Mesenchymal stem cell (in vitro differentiated cells and primary cell): Measurements from ENCODE around the gene THAP7.

ENCODE experiments used
- DNase-seq: peaks from one replicate; pipeline ENCODE4 v3.0.0-alpha.2; 2013
- H2AFZ ChIP-seq: one replicate; pipeline ENCODE4 v1.6.1; 2013; ENCODE audit warnings: low read depth, mild to moderate bottlenecking, control low read depth, inconsistent platforms, low read length, moderate library complexity
- H2AK5ac ChIP-seq: 2 replicates; pipeline ENCODE4 v1.6.1; 2013; ENCODE audit warnings: low read length, moderate library complexity, mild to moderate bottlenecking, inconsistent platforms; ENCODE audit not compliant: severe bottlenecking
- H2BK120ac ChIP-seq: one replicate; pipeline ENCODE4 v1.6.1; 2013; ENCODE audit warnings: low read depth, mild to moderate bottlenecking, inconsistent platforms, low read length, moderate library complexity
- H2BK12ac ChIP-seq, 2 experiments: one replicate each; pipeline ENCODE4 v1.6.1; 2013; ENCODE audit warnings: inconsistent platforms in 2 of 2, low read length in 2 of 2, mild to moderate bottlenecking in 2 of 2, moderate library complexity in 2 of 2, control low read depth in 1 of 2
- H2BK15ac ChIP-seq: one replicate; pipeline ENCODE4 v1.6.1; 2013; ENCODE audit warnings: mild to moderate bottlenecking, low read depth, inconsistent platforms; ENCODE audit not compliant: poor library complexity, severe bottlenecking
- H2BK5ac ChIP-seq: 2 replicates; pipeline ENCODE4 v1.6.1; 2013; ENCODE audit warnings: low read depth, mild to moderate bottlenecking, low read length, control low read depth, inconsistent platforms; ENCODE audit not compliant: poor library complexity, severe bottlenecking
- H3K14ac ChIP-seq, 2 experiments: one replicate each; pipeline ENCODE4 v1.6.1; 2013; ENCODE audit warnings: inconsistent platforms in 2 of 2, low read length in 2 of 2, control low read depth in 1 of 2, mild to moderate bottlenecking in 1 of 2, moderate library complexity in 1 of 2
- H3K18ac ChIP-seq, 2 experiments: one replicate each; pipeline ENCODE4 v1.6.1; 2013; ENCODE audit warnings: inconsistent platforms in 2 of 2, low read length in 2 of 2, control low read depth in 1 of 2, low read depth in 1 of 2, mild to moderate bottlenecking in 1 of 2
- H3K23ac ChIP-seq, 2 experiments: one replicate each; pipeline ENCODE4 v1.6.1; 2013; ENCODE audit warnings: inconsistent platforms in 2 of 2, low read length in 2 of 2, mild to moderate bottlenecking in 2 of 2, moderate library complexity in 2 of 2, control low read depth in 1 of 2
- H3K27ac ChIP-seq: 2 replicates; pipeline ENCODE4 v1.5.1; 2013; ENCODE audit warnings: mild to moderate bottlenecking, moderate library complexity, low read length, control low read depth, inconsistent platforms; ENCODE audit not compliant: poor library complexity, severe bottlenecking
- H3K27me3 ChIP-seq, 2 experiments: 2 replicates each; pipeline versions ENCODE4 v1.6.1 to v1.7.0; 2013; ENCODE audit warnings: low read length in 2 of 2, mild to moderate bottlenecking in 2 of 2, moderate library complexity in 2 of 2, control low read depth in 1 of 2, inconsistent platforms in 1 of 2; ENCODE audit not compliant: control insufficient read depth in 1 of 2, insufficient read depth in 1 of 2
- H3K36me3 ChIP-seq, 2 experiments: 2 replicates each; pipeline versions ENCODE4 v1.6.1 to v1.7.0; 2013; ENCODE audit warnings: low read length in 2 of 2, control low read depth in 1 of 2, inconsistent platforms in 1 of 2, low read depth in 1 of 2, mild to moderate bottlenecking in 1 of 2; ENCODE audit not compliant: insufficient read depth in 2 of 2, control insufficient read depth in 1 of 2
- H3K4ac ChIP-seq, 2 experiments: one replicate each; pipeline ENCODE4 v1.6.1; 2013; ENCODE audit warnings: inconsistent platforms in 2 of 2, low read length in 2 of 2, mild to moderate bottlenecking in 2 of 2, moderate library complexity in 2 of 2, control low read depth in 1 of 2, low read depth in 1 of 2
- H3K4me1 ChIP-seq: 2 replicates; pipeline ENCODE4 v1.6.1; 2013; ENCODE audit warnings: low read depth, low read length, control low read depth; ENCODE audit not compliant: control insufficient read depth, insufficient read depth
- H3K4me2 ChIP-seq: 2 replicates; pipeline ENCODE4 v1.6.1; 2013; ENCODE audit warnings: low read length, mild to moderate bottlenecking, inconsistent platforms; ENCODE audit not compliant: poor library complexity, severe bottlenecking
- H3K4me3 ChIP-seq, 2 experiments: 2 replicates each; pipeline versions ENCODE4 v1.5.1 to v1.7.0; 2013; ENCODE audit warnings: low read length in 2 of 2, mild to moderate bottlenecking in 2 of 2, control low read depth in 1 of 2, low read depth in 1 of 2; ENCODE audit not compliant: insufficient read depth in 1 of 2
- H3K79me1 ChIP-seq: replicated peaks from 2 replicates; pipeline ENCODE4 v1.6.1; 2013; ENCODE audit warnings: mild to moderate bottlenecking, control low read depth, low read length, inconsistent platforms; ENCODE audit not compliant: poor library complexity, severe bottlenecking
- H3K9ac ChIP-seq: 2 replicates; pipeline ENCODE4 v1.7.0; 2013; ENCODE audit warnings: mild to moderate bottlenecking, low read length, moderate library complexity
- H3K9me3 ChIP-seq: 2 replicates; pipeline ENCODE4 v1.7.0; 2013; ENCODE audit warnings: mild to moderate bottlenecking, low read length; ENCODE audit not compliant: control insufficient read depth
- H4K8ac ChIP-seq: one replicate; pipeline ENCODE4 v1.6.1; 2013; ENCODE audit warnings: inconsistent platforms, mild to moderate bottlenecking, low read length, moderate library complexity
- H4K91ac ChIP-seq: one replicate; pipeline ENCODE4 v1.6.1; 2013; ENCODE audit warnings: mild to moderate bottlenecking, low read length, inconsistent platforms
- WGBS: methylation state at CpG from one replicate; pipeline ENCODE4 v1.1.7; 2013; ENCODE audit warnings: mixed read lengths; 5-methylcytosine and 5-hydroxymethylcytosine counted together

THAP7 gene

DNA sequence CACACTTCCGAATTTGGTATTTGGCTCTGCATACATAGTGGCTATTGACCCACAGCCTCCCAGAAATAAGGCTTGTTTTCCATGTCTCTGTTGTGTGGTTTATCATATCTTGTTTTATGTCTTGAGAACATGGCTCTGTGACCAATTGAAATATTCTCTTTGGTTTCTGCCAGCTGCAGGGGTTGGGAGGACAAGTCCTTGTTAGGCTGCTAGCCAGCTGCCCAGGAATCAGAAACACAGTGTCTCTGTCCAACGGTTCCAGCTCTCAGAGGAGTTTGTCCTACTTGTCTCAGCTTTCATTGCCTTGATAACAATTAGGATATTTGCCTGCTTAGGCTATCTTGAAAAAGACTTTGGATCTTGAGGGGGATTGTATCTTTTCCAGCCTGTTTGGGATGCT is 36.5 kb upstream of the THAP7 start:
- H2AK5ac ChIP-seq: peak overlapping the region; percentile 95
- no peaks in the 10 kb centered on the region for H3K36me3 ChIP-seq
- peak; percentile 57 for DNase-seq
- WGBS: 88% methylated on average over 2 of the region's 2 CpGs
- no peaks in the 10 kb centered on the region for H3K27me3 ChIP-seq
- H3K23ac ChIP-seq: no peak overlapping the region
- H2BK15ac ChIP-seq: no peak overlapping the region
- no peak overlapping the region for H2AFZ ChIP-seq
- no peak overlapping the region for H3K4me2 ChIP-seq
- peaks cover 21% of the 10 kb centered on the region for H3K4me1 ChIP-seq
- no peak overlapping the region for H4K91ac ChIP-seq
- no peak overlapping the region for H2BK120ac ChIP-seq
- peak overlapping the region in 1 of 2 experiments; percentile 10 for H3K4me3 ChIP-seq
- H3K4ac ChIP-seq: no peak overlapping the region
- peak overlapping the region; percentile 32 for H3K9ac ChIP-seq
- no peaks in the 10 kb centered on the region for H3K79me1 ChIP-seq
- no peak overlapping the region for H2BK5ac ChIP-seq
- peak overlapping the region; percentile 28 to 85 for H3K18ac ChIP-seq
- H3K14ac ChIP-seq: no peak overlapping the region
- H3K27ac ChIP-seq: peak overlapping the region; percentile 90
- H3K9me3 ChIP-seq: no peaks in the 10 kb centered on the region
- H4K8ac ChIP-seq: peak overlapping the region; percentile 13
- H2BK12ac ChIP-seq: no peak overlapping the region

DNA sequence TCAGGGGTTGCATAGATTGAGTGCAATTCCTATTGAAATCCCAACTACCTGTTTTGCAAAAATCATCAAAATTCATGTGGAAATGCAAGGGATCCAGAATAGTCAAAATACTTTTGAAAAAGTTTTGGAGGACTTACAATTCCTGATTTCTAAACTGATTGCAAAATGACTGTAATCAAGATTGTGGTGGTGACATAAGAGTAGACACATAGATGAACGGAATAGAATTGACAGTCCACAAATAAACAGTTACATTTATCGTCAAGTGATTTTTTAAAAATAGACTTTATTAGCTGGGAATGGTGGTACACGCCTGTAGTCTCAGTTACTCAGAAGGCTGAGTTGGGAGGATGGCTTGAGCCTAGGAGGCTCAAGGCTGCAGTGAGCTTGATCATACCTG is 33.1 kb upstream of the THAP7 start:
- Histone ChIP-seq H3K18ac (no peak overlapping the region), H3K27me3 (peaks cover 28 to 30% of the 10 kb centered on the region in 2 experiments), H3K4me2 (no peak overlapping the region), H3K79me1 (no peaks in the 10 kb centered on the region), H4K91ac (no peak overlapping the region), H2AFZ (no peak overlapping the region), H3K14ac (no peak overlapping the region), H3K9me3 (no peaks in the 10 kb centered on the region), H3K4me1 (peaks cover 22% of the 10 kb centered on the region), H3K27ac (no peak overlapping the region), H2BK5ac (no peak overlapping the region), H2AK5ac (no peak overlapping the region), H3K9ac (no peak overlapping the region), H3K23ac (no peak overlapping the region), H3K36me3 (no peaks in the 10 kb centered on the region), H4K8ac (no peak overlapping the region), H3K4me3 (no peak overlapping the region), H2BK12ac (no peak overlapping the region), H3K4ac (no peak overlapping the region), H2BK15ac (no peak overlapping the region), H2BK120ac (no peak overlapping the region)
- WGBS: 100% methylated on average over 2 of the region's 3 CpGs
- DNase-seq: no peak

DNA sequence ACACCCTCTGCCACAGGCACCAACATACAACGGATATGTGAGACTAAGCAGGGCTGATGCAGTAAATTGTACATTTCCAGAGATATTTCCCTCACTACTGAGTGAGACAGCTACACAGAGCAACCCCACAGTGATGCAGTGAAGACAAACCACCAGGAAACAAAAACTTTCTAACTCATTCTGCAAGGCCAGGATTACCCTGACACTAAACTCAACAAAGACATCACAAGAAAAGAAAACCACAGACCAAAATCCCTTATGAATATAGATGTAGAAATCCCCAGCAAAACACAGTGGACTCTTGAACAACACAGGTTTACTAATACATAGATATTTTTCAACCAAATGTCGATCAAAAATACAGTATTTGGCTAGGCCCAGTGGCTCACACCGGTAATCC is 32.0 kb upstream of the THAP7 start:
- Histone ChIP-seq H3K36me3 (peaks cover 0 to 4% of the 10 kb centered on the region in 2 experiments), H2BK120ac (no peak overlapping the region), H2AFZ (no peak overlapping the region), H4K91ac (peak overlapping the region; percentile 41), H3K27me3 (peaks cover 36 to 41% of the 10 kb centered on the region in 2 experiments), H2BK12ac (no peak overlapping the region), H3K79me1 (no peaks in the 10 kb centered on the region), H4K8ac (no peak overlapping the region), H3K27ac (no peak overlapping the region), H3K4me3 (no peak overlapping the region), H3K14ac (no peak overlapping the region), H3K23ac (no peak overlapping the region), H3K9ac (no peak overlapping the region), H2BK5ac (no peak overlapping the region), H3K9me3 (no peaks in the 10 kb centered on the region), H3K18ac (no peak overlapping the region), H3K4ac (no peak overlapping the region), H2AK5ac (peak overlapping the region; percentile 69), H2BK15ac (no peak overlapping the region), H3K4me1 (peaks cover 22% of the 10 kb centered on the region), H3K4me2 (no peak overlapping the region)
- WGBS: 91% methylated on average over 3 of the region's 3 CpGs
- DNase-seq: no peak

DNA sequence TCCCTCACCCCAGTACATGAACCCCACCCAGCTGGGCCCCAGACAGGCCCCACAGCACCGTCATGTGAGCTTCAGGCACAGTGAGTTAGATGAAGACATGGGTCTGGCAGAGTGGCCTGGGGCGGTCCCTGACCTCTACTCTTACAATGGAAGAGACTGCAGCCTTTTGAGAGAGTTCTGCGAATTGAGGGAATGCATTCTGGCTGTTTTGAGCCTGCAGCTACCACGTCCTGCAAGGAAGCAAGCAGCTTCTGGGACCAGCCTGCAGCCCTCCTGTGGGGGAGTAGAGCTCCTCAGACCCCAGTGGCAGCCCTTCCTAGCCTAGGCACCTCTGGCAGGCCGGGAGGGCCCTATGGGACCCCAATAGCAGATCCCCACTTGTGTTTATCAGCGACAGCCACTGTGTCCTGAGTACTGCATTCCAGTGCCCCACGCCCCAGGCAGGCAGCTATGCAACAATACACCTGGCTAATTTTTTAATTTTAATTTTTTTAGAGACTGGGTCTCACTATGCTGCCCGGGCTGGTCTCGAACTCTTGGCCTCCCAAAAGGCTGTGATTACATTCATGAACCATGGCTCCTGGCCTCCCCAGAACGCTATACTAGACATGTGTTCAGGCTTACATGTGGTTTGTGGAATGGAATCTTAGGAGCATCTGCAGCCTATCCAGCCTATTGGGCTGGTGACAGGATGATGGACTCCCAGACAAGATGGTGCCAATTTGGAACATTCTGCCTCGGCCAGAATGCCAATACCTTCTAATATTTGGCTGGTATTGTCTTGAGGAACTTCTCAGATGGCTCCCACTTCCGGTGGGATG is 31.2 kb upstream of the THAP7 start:
- H2BK120ac ChIP-seq: peak overlapping the region; percentile 39
- H3K4me3 ChIP-seq: peak overlapping the region in 1 of 2 experiments; percentile 28
- no peak overlapping the region for H2BK5ac ChIP-seq
- H3K14ac ChIP-seq: peak overlapping the region in 1 of 2 experiments; percentile 66
- H3K4ac ChIP-seq: no peak overlapping the region
- H3K27me3 ChIP-seq: peaks cover 36 to 48% of the 10 kb centered on the region in 2 experiments
- H4K8ac ChIP-seq: peak overlapping the region; percentile 79
- peaks cover 21% of the 10 kb centered on the region for H3K4me1 ChIP-seq
- H2AFZ ChIP-seq: no peak overlapping the region
- no peaks in the 10 kb centered on the region for H3K79me1 ChIP-seq
- no peak overlapping the region for H2BK15ac ChIP-seq
- peak overlapping the region in 1 of 2 experiments; percentile 37 for H3K18ac ChIP-seq
- WGBS: 75% methylated on average over 12 of the region's 12 CpGs
- H2BK12ac ChIP-seq: no peak overlapping the region
- no peak overlapping the region for H3K4me2 ChIP-seq
- no peak overlapping the region for H3K27ac ChIP-seq
- no peaks in the 10 kb centered on the region for H3K9me3 ChIP-seq
- no peak for DNase-seq
- H3K9ac ChIP-seq: no peak overlapping the region
- no peak overlapping the region for H2AK5ac ChIP-seq
- H4K91ac ChIP-seq: no peak overlapping the region
- no peak overlapping the region for H3K23ac ChIP-seq
- peaks cover 0 to 4% of the 10 kb centered on the region in 2 experiments for H3K36me3 ChIP-seq
